K562 (cell line): Measurements from ENCODE around the gene KMO. TPM values are rescaled to one million over a fixed set of nuclear protein-coding genes. Genes with fewer than 3 reads are reported as not detected.
A peak's percentile ranks its signal among the peaks of the same experiment; 100 is the strongest.

Source experiments
- HIVEP1 ChIP-seq: fragments of 250-450 bp; sonication (Bioruptor Pico); IDR thresholded peaks from 2 replicates; pipeline ENCODE4 v1.4.0; 2020; ENCODE audit warnings: mild to moderate bottlenecking
- ILF3 ChIP-seq: fragments of 450-650 bp; IDR thresholded peaks from 2 replicates; pipeline ENCODE4 v1.6.1; 2018; ENCODE audit warnings: antibody characterized with exemption, mild to moderate bottlenecking, moderate library complexity, borderline replicate concordance
- KDM2B ChIP-seq: fragments of 250-450 bp; sonication (Bioruptor Pico); IDR thresholded peaks from 2 replicates; pipeline ENCODE4 v1.8.0; 2021; ENCODE audit warnings: mild to moderate bottlenecking, moderate library complexity
- NCOR1 ChIP-seq: fragments of 450-650 bp; IDR thresholded peaks from 2 replicates; pipeline ENCODE4 v1.6.1; 2016; ENCODE audit warnings: mild to moderate bottlenecking, moderate library complexity
- POLR2B ChIP-seq: fragments of 450-650 bp; IDR thresholded peaks from 2 replicates; pipeline ENCODE4 v1.6.1; 2018; ENCODE audit warnings: low read depth; ENCODE audit not compliant: partially characterized antibody
- SAFB ChIP-seq: fragments of 200-400 bp; formaldehyde crosslinking; IDR thresholded peaks from 2 replicates; pipeline ENCODE4 v1.6.1; 2017; ENCODE audit warnings: low read depth, low read length, borderline replicate concordance
- SFPQ ChIP-seq: fragments of 200-400 bp; formaldehyde crosslinking; IDR thresholded peaks from 2 replicates; pipeline ENCODE4 v1.6.1; 2017; ENCODE audit warnings: mild to moderate bottlenecking, low read depth, low read length, moderate library complexity
- SIN3B ChIP-seq: fragments of 450-650 bp; IDR thresholded peaks from 2 replicates; pipeline ENCODE4 v1.6.1; 2017; ENCODE audit warnings: low read depth, mild to moderate bottlenecking, moderate library complexity
- SMARCC2 ChIP-seq: fragments of 450-650 bp; IDR thresholded peaks from 2 replicates; pipeline ENCODE4 v1.6.1; 2017; ENCODE audit warnings: antibody characterized with exemption, moderate library complexity, mild to moderate bottlenecking, low read depth
- ZNF518B ChIP-seq: fragments of 250-450 bp; sonication (Bioruptor Pico); IDR thresholded peaks from 2 replicates; pipeline ENCODE4 v1.5.0; 2021; ENCODE audit warnings: mild to moderate bottlenecking, moderate library complexity
- ZNF75A ChIP-seq: fragments of 450-650 bp; formaldehyde crosslinking; IDR thresholded peaks from 2 replicates; pipeline ENCODE4 v1.4.0; 2020; ENCODE audit warnings: mild to moderate bottlenecking
- polyA plus RNA-seq, 8 experiments: library from polyadenylated mRNA; depleted of rRNA in 4 of 8; stranded (reverse) in 5 of 8; unstranded in 3 of 8; fragments of >200 nt; fragmentation: Nextera tagmentation in 2 of 8; fragmentation: Illumina TruSeq in 1 of 8; extraction: Ambion mirVana in 2 of 8; extraction: Trizol in 1 of 8; gene quantifications; 2 replicates each; pipeline versions ENCODE4 v1.2.1 to v1.2.3, GENCODE V29; 2011 to 2014; ENCODE audit warnings: inconsistent platforms in 1 of 8, missing spikeins in 1 of 8
- total RNA-seq, 7 experiments: library from RNA; depleted of rRNA in 6 of 7; stranded (reverse); fragments of >200 nt in 6 of 7; fragmentation: Illumina TruSeq in 2 of 7; extraction: Trizol in 2 of 7; gene quantifications; 2 replicates each; pipeline versions ENCODE4 v1.2.1 to v1.2.3, GENCODE V29; 2011 to 2021; ENCODE audit warnings: low replicate concordance in 1 of 7
- TF ChIP-seq, protein P1 (sequence below), 2 experiments: fragments of 450-650 bp; IDR thresholded peaks; 2 replicates each; pipeline ENCODE4 v1.6.1; 2016
- TF ChIP-seq, protein P2 (sequence below): fragments of 450-650 bp; formaldehyde crosslinking; IDR thresholded peaks from 2 replicates; pipeline ENCODE4 v1.4.0; 2020; ENCODE audit warnings: mild to moderate bottlenecking, moderate library complexity
- TF ChIP-seq, protein P3 (sequence below), 3 experiments: fragments of 200-800 bp in 1 of 3; fragments of 250-450 bp in 1 of 3; fragments of 450-650 bp in 1 of 3; sonication (Bioruptor Pico) in 1 of 3; sonication (Bioruptor generic) in 1 of 3; formaldehyde crosslinking in 1 of 3; IDR thresholded peaks; 2 replicates each; pipeline versions ENCODE4 v1.6.1 to v1.8.0; 2016 to 2022; ENCODE audit warnings: mild to moderate bottlenecking in 2 of 3, missing genetic modification characterization in 2 of 3, missing compliant biosample characterization in 1 of 3, moderate library complexity in 1 of 3

The KMO gene
- total and polyA plus RNA-seq, 9 of the 15 experiments (the other 6 are each of a cell fraction or from before 2014, with no cell fraction given): 0.01 to 0.11 (median 0.01) TPM; not detected in 6

GRCh38 chr1:241638909-241639622 is 106.9 kb downstream of the KMO start (continued):
- no peak for TF ChIP-seq ZNF518B (CRISPR knock-in tag)
- 0 out of 2 replicates have a peak, but pooled peaks have one; percentile 16 for TF ChIP-seq SIN3B
- peak; percentile 25; the same call in 1 of the 2 replicates for TF ChIP-seq NCOR1
- TF ChIP-seq ZNF75A (CRISPR knock-in tag): no peak
- TF ChIP-seq KDM2B: no peak
- TF ChIP-seq, protein P1, sequence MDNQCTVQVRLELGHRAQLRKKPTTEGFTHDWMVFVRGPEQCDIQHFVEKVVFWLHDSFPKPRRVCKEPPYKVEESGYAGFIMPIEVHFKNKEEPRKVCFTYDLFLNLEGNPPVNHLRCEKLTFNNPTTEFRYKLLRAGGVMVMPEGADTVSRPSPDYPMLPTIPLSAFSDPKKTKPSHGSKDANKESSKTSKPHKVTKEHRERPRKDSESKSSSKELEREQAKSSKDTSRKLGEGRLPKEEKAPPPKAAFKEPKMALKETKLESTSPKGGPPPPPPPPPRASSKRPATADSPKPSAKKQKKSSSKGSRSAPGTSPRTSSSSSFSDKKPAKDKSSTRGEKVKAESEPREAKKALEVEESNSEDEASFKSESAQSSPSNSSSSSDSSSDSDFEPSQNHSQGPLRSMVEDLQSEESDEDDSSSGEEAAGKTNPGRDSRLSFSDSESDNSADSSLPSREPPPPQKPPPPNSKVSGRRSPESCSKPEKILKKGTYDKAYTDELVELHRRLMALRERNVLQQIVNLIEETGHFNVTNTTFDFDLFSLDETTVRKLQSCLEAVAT (IDR thresholded peaks at IDR 0.05): peak in 1 of 2 experiments; percentile 19; a peak in 1 of 4 replicates
- no peak for TF ChIP-seq SFPQ
- TF ChIP-seq, protein P2, sequence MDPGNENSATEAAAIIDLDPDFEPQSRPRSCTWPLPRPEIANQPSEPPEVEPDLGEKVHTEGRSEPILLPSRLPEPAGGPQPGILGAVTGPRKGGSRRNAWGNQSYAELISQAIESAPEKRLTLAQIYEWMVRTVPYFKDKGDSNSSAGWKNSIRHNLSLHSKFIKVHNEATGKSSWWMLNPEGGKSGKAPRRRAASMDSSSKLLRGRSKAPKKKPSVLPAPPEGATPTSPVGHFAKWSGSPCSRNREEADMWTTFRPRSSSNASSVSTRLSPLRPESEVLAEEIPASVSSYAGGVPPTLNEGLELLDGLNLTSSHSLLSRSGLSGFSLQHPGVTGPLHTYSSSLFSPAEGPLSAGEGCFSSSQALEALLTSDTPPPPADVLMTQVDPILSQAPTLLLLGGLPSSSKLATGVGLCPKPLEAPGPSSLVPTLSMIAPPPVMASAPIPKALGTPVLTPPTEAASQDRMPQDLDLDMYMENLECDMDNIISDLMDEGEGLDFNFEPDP (CRISPR knock-in tag): no peak
- TF ChIP-seq, protein P3, sequence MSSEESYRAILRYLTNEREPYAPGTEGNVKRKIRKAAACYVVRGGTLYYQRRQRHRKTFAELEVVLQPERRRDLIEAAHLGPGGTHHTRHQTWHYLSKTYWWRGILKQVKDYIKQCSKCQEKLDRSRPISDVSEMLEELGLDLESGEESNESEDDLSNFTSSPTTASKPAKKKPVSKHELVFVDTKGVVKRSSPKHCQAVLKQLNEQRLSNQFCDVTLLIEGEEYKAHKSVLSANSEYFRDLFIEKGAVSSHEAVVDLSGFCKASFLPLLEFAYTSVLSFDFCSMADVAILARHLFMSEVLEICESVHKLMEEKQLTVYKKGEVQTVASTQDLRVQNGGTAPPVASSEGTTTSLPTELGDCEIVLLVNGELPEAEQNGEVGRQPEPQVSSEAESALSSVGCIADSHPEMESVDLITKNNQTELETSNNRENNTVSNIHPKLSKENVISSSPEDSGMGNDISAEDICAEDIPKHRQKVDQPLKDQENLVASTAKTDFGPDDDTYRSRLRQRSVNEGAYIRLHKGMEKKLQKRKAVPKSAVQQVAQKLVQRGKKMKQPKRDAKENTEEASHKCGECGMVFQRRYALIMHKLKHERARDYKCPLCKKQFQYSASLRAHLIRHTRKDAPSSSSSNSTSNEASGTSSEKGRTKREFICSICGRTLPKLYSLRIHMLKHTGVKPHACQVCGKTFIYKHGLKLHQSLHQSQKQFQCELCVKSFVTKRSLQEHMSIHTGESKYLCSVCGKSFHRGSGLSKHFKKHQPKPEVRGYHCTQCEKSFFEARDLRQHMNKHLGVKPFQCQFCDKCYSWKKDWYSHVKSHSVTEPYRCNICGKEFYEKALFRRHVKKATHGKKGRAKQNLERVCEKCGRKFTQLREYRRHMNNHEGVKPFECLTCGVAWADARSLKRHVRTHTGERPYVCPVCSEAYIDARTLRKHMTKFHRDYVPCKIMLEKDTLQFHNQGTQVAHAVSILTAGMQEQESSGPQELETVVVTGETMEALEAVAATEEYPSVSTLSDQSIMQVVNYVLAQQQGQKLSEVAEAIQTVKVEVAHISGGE (CRISPR knock-in tag; IDR thresholded peaks at IDR 0.05): 0 out of 6 replicates have a peak, but pooled peaks of 1 of the 3 experiments have one; percentile 7
- TF ChIP-seq SAFB: no peak
- no peak for TF ChIP-seq HIVEP1
- TF ChIP-seq ILF3: peak; percentile 66; the same call in 1 of the 2 replicates
- no peak for TF ChIP-seq POLR2B
- TF ChIP-seq SMARCC2: peak; percentile 52; the same call in 1 of the 2 replicates
